Activated T-helper 1 cell treated with anti-CD3 and anti-CD28 coated beads, Interleukin-12 subunit alpha, Interleukin-12 subunit beta, Interleukin-2, Interleukin-4 antibody, amounts not matched to agents 30 ng/mL and 10 ng/mL and 1 ng/mL, durations not matched to agents 14 hours and 24 hours and 36 hours (primary cell): Measurements from ENCODE around the gene NOP9. TPM values are rescaled to one million over a fixed set of nuclear protein-coding genes. Genes with fewer than 3 reads are reported as not detected.
"Not testable (repeated sequence)": the region's sequence is repeated elsewhere in the genome, so short reads cannot be mapped to it uniquely, and the experiment has no call there.

Experiments used
- DNase-seq: peaks from one replicate; pipeline ENCODE4 v3.0.0; 2021; ENCODE audit warnings: low spot score
- H3K27ac Mint-ChIP-seq: one replicate; pipeline ENCODE4 v1.8.0; 2021; ENCODE audit warnings: mild to moderate bottlenecking, mixed read lengths
- H3K27me3 Mint-ChIP-seq: one replicate; pipeline ENCODE4 v1.8.0; 2022; ENCODE audit warnings: mild to moderate bottlenecking, moderate library complexity, mixed read lengths; ENCODE audit not compliant: insufficient read depth
- H3K36me3 Mint-ChIP-seq: one replicate; pipeline ENCODE4 v1.8.0; 2021; ENCODE audit warnings: low read depth, mixed read lengths
- H3K4me1 Mint-ChIP-seq: one replicate; pipeline ENCODE4 v1.8.0; 2021; ENCODE audit warnings: low read depth, mixed read lengths
- H3K4me3 Mint-ChIP-seq: one replicate; pipeline ENCODE4 v1.8.0; 2021; ENCODE audit warnings: mild to moderate bottlenecking, moderate library complexity, mixed read lengths
- H3K9me3 Mint-ChIP-seq: one replicate; pipeline ENCODE4 v1.8.0; 2021; ENCODE audit warnings: mixed read lengths
- intact Hi-C: fragments of 100-400 bp; cut with micrococcal nuclease; formaldehyde crosslinking; loops from one replicate; pipeline ENCODE4 v1.15.1; 2024
- total RNA-seq: library from RNA; stranded (reverse); gene quantifications from 2 replicates; pipeline ENCODE4 v1.2.3, GENCODE V29; 2022

The NOP9 gene
- total RNA-seq, 1 donor from 2014 or later: 49.3 TPM

DNA sequence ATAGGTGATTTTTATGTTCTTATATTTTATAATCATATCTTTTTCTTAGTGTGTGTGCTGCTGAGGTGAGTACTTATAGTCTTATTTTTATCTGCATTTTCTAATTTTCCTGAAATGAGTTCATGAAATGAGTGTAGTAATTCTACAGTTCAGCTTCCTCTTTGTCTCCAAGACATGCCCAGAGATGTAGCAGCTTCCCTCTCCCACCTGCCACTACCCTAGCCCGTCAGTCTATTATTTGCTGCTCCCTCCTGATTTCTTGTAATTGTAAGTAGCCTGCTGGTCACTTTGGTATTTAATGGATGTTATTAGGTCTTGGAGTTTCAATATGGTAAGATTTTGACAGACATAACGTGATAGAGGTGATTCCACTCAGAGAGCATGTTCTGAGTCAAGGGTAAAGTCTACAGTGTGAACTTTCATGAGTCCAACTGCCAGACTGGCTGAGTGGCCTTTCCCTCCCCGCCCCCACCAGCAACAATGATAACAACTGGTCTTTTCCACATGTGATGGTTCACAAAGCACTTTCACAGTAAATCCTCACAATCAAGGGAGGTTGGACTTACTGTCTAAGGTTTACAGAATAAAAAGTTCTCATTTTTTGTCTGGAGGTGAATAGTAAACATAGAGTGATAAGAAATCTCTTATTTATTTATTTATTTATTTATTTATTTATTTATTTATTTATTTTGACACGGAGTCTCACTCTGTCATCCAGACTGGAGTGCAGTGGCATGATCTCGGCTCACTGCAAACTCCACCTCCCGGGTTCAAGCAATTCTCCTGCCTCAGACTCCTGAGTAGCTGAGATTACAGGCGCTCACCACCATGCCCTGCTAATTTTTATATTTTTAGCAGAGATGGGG lies 44.4 kb downstream of the NOP9 start:
- H3K27me3 Mint-ChIP-seq: peaks cover 19% of the 10 kb centered on the region
- no peaks in the 10 kb centered on the region for H3K9me3 Mint-ChIP-seq

DNA sequence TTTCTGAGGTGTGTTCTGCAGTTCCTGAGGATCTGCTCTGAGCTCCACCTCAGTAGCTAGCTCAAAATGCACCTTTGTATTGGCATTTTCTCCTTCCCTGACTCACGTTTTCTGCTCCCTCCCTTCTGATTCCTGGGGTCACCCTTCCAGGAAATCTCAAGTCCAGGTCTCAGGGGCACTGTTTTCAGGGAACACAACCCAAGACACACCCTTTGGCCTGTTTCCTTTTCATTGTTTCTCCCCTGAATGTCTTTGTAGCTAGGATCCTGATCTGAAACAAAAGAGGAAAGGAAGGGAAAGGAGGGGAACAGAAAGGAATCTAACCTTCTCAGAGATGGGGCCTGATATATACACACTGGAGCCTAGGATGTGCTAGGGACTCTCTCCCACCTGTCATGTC lies 47.5 kb downstream of the NOP9 start:
- Mint-ChIP-seq H3K27ac (no peak overlapping the region), H3K27me3 (peaks cover 48% of the 10 kb centered on the region), H3K36me3 (peaks cover 3% of the 10 kb centered on the region), H3K4me3 (no peak overlapping the region), H3K9me3 (no peaks in the 10 kb centered on the region), H3K4me1 (no peaks in the 10 kb centered on the region)
- no peak for DNase-seq
- intact Hi-C loops: no loop called here

More for the DNA sequence above, 44.4 kb downstream of the NOP9 start:
- H3K27ac Mint-ChIP-seq: no peak overlapping the region
- DNase-seq: no peak
- peaks cover 9% of the 10 kb centered on the region for H3K4me1 Mint-ChIP-seq
- H3K4me3 Mint-ChIP-seq: no peak overlapping the region
- H3K36me3 Mint-ChIP-seq: peaks cover 1% of the 10 kb centered on the region
- intact Hi-C loops: no loop called here

GRCh38 chr14:24348186-24348585 lies 48.5 kb downstream of the NOP9 start:
- H3K4me1 Mint-ChIP-seq: no peaks in the 10 kb centered on the region
- H3K36me3 Mint-ChIP-seq: peaks cover 2% of the 10 kb centered on the region
- H3K27me3 Mint-ChIP-seq: peaks cover 45% of the 10 kb centered on the region

DNA sequence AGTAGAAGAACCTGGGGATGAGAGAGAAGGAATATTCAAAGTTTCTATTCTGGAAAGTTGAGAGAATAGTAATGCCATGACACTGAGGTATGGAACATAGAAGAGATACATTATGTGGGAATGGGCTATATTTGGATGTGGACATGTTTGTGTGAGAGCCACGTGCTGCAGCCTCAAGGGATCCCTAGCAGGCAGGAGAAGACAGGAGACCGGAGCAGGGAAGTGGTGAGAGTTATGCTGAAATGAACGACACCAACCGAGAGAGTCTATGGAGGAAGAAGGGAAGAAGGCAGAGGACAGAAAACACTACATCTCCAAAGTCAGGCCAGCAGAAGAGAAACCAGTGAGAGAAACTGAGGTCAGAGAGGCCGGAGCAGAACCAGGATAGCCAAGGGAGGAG lies 50.1 kb downstream of the NOP9 start:
- H3K4me3 Mint-ChIP-seq: no peak overlapping the region
- no peak overlapping the region for H3K27ac Mint-ChIP-seq
- peaks cover 38% of the 10 kb centered on the region for H3K27me3 Mint-ChIP-seq
- H3K4me1 Mint-ChIP-seq: no peaks in the 10 kb centered on the region
- no peak for DNase-seq
- no peaks in the 10 kb centered on the region for H3K9me3 Mint-ChIP-seq
- intact Hi-C loops: no loop called here
- peaks cover 2% of the 10 kb centered on the region for H3K36me3 Mint-ChIP-seq

More at GRCh38 chr14:24348186-24348585, 48.5 kb downstream of the NOP9 start:
- Mint-ChIP-seq H3K27ac (no peak overlapping the region), H3K9me3 (no peaks in the 10 kb centered on the region), H3K4me3 (no peak overlapping the region)
- DNase-seq: no peak
- intact Hi-C loops: no loop called here

GRCh38 chr14:24351517-24351916 lies 51.9 kb downstream of the NOP9 start:
- Mint-ChIP-seq H3K36me3 (peaks cover 2% of the 10 kb centered on the region), H3K4me1 (no peaks in the 10 kb centered on the region)
- intact Hi-C loops: no loop called here

DNA sequence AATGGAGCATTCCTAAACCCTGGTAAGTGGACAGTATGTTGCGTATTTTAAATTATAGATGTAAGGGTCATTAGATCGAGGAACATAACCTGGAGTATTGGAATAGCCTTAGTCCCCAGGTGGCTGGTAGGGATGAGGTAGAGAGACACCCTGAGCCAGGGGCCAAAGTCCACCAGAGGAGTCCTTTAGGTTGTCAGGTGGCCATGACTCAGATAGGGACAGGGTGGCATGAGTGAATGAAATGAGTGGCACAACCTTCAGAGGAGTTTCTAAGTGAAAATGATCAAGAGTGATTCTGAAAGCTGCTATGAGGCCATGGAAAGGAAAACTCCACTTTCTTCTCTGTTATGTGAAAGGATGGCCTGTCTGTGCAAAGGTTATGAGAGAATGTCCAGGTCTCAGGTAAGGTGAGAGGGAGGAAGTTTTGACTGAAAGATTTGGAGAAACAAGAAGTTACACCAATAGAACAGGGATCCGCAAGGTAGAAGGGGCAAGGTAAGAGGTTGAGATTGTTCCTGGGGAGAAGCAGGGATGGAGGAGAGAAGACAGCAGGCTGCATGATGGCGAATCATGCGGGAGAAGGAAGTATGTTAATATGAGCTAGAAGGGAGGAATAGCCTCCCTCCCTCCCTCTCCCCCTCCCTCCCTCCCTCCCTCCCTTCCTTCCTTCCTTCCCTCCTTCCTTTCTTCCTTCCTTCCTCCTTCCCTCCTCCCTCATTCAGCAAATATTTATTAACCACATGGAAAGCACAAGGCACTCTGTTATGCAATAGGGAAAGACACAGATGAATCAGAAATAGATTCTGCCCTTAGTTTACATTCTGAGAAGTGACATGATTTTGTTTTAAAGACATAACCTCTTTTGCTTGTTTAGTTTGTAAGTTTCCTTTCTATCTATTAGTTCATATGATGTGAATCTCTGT lies 54.2 kb downstream of the NOP9 start:
- H3K36me3 Mint-ChIP-seq: peaks cover 2% of the 10 kb centered on the region
- intact Hi-C loops: no loop called here
- H3K4me1 Mint-ChIP-seq: no peaks in the 10 kb centered on the region
- peaks cover 41% of the 10 kb centered on the region for H3K27me3 Mint-ChIP-seq
- no peak for DNase-seq
- no peaks in the 10 kb centered on the region for H3K9me3 Mint-ChIP-seq
- no peak overlapping the region for H3K4me3 Mint-ChIP-seq
- no peak overlapping the region for H3K27ac Mint-ChIP-seq

More at GRCh38 chr14:24351517-24351916, 51.9 kb downstream of the NOP9 start:
- H3K27me3 Mint-ChIP-seq: peaks cover 35% of the 10 kb centered on the region
- H3K27ac Mint-ChIP-seq: no peak overlapping the region
- no peak overlapping the region for H3K4me3 Mint-ChIP-seq
- no peaks in the 10 kb centered on the region for H3K9me3 Mint-ChIP-seq
- no peak for DNase-seq

GRCh38 chr14:24354482-24354825 lies 54.8 kb downstream of the NOP9 start:
- intact Hi-C loops, H3K4me1 Mint-ChIP-seq, H3K9me3 Mint-ChIP-seq, H3K27ac Mint-ChIP-seq, H3K4me3 Mint-ChIP-seq, H3K36me3 Mint-ChIP-seq, DNase-seq: not testable (repeated sequence)
- H3K27me3 Mint-ChIP-seq: peaks cover 34% of the 10 kb centered on the region

DNA sequence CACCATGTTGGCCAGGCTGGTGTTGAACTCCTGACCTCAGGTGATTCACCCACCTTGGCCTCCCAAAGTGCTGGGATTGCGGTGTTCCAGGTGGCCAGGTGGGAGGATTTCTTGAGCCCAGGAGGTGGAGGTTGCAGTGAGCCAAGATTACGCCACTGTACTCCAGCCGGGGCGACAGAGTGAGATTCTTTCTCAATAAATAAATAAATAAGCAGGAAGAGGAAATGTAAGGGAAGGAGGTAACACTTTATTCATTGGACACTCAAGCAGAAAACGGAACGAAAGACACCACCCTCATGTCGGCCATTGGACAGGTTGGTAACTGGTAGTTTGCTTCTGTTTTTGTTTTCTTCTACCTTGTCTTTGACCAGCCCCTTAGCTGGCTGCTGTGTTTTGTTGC lies 55.4 kb downstream of the NOP9 start:
- H3K4me3 Mint-ChIP-seq: no peak overlapping the region
- no peak overlapping the region for H3K27ac Mint-ChIP-seq
- DNase-seq: no peak
- no peaks in the 10 kb centered on the region for H3K36me3 Mint-ChIP-seq
- intact Hi-C loops: no loop called here
- no peaks in the 10 kb centered on the region for H3K4me1 Mint-ChIP-seq
- H3K27me3 Mint-ChIP-seq: peaks cover 31% of the 10 kb centered on the region
- H3K9me3 Mint-ChIP-seq: no peaks in the 10 kb centered on the region

- Mint-ChIP-seq H3K36me3 (no peaks in the 10 kb centered on the region), H3K4me3 (no peak overlapping the region), H3K9me3 (no peaks in the 10 kb centered on the region), H3K27ac (no peak overlapping the region), H3K27me3 (peaks cover 25% of the 10 kb centered on the region), H3K4me1 (no peaks in the 10 kb centered on the region)
- no peak for DNase-seq
- intact Hi-C loops: no loop called here
These were observed 56.6 kb downstream of the NOP9 start for GRCh38 chr14:24356208-24356607.

Other genes with a start within 250 kb of the NOP9 start
- 3.0 and 3.4 TPM in 2 replicates for gene CARMIL3, start 247.8 kb upstream of the NOP9 start, total RNA-seq
- not detected in 2 replicates for gene CPNE6, start 228.3 kb upstream of the NOP9 start, total RNA-seq
- 55.0 and 62.8 TPM in 2 replicates for gene PCK2, start 205.5 kb upstream of the NOP9 start, total RNA-seq
- gene DCAF11, start 185.1 kb upstream of the NOP9 start, total RNA-seq: 69.9 and 71.6 TPM in 2 replicates
- 2.1 and 2.7 TPM in 2 replicates for gene NRL, start 184.9 kb upstream of the NOP9 start, total RNA-seq
- gene FITM1, start 169.2 kb upstream of the NOP9 start, total RNA-seq: 0.26 TPM in 1 of 2 replicates, not detected in the other
- gene PSME1, start 163.7 kb upstream of the NOP9 start, total RNA-seq: 291 and 295 TPM in 2 replicates
- 22.9 and 28.3 TPM in 2 replicates for gene EMC9, start 158.3 kb upstream of the NOP9 start, total RNA-seq
- 575 and 588 TPM in 2 replicates for gene PSME2, start 153.2 kb upstream of the NOP9 start, total RNA-seq
- 115 and 129 TPM in 2 replicates for gene RNF31, start 152.4 kb upstream of the NOP9 start, total RNA-seq
- gene IRF9, start 138.6 kb upstream of the NOP9 start, total RNA-seq: 130 and 152 TPM in 2 replicates
- gene REC8, start 127.8 kb upstream of the NOP9 start, total RNA-seq: 27.8 and 28.9 TPM in 2 replicates
- 106 and 107 TPM in 2 replicates for gene IPO4, start 111.0 kb upstream of the NOP9 start, total RNA-seq
- 34.5 and 35.3 TPM in 2 replicates for gene TM9SF1, start 104.4 kb upstream of the NOP9 start, total RNA-seq
- gene TSSK4, start 94.2 kb upstream of the NOP9 start, total RNA-seq: 0.42 and 0.49 TPM in 2 replicates
- gene CHMP4A, start 86.4 kb upstream of the NOP9 start, total RNA-seq: 86.5 and 95.8 TPM in 2 replicates
- gene MDP1, start 83.8 kb upstream of the NOP9 start, total RNA-seq: 11.6 and 12.9 TPM in 2 replicates
- 177 and 185 TPM in 2 replicates for gene NEDD8, start 67.5 kb upstream of the NOP9 start, total RNA-seq
- 40.8 and 41.4 TPM in 2 replicates for gene GMPR2, start 66.9 kb upstream of the NOP9 start, total RNA-seq
- 90.9 and 95.9 TPM in 2 replicates for gene TINF2, start 57.2 kb upstream of the NOP9 start, total RNA-seq
- 4.1 and 4.8 TPM in 2 replicates for gene TGM1, start 36.7 kb upstream of the NOP9 start, total RNA-seq
- gene RABGGTA, start 28.3 kb upstream of the NOP9 start, total RNA-seq: 52.2 and 54.4 TPM in 2 replicates
- gene DHRS1, start 70 bp upstream of the NOP9 start, total RNA-seq: 7.5 TPM in 2 replicates
- gene CIDEB, start 8.1 kb downstream of the NOP9 start, total RNA-seq: 18.1 and 18.7 TPM in 2 replicates
- gene LTB4R2, start 10.3 kb downstream of the NOP9 start, total RNA-seq: 8.9 and 10.3 TPM in 2 replicates
- gene LTB4R, start 11.7 kb downstream of the NOP9 start, total RNA-seq: 10.1 and 11.1 TPM in 2 replicates
- 0.93 and 1.5 TPM in 2 replicates for gene ADCY4, start 35.2 kb downstream of the NOP9 start, total RNA-seq
- 14.3 and 14.5 TPM in 2 replicates for gene RIPK3, start 40.1 kb downstream of the NOP9 start, total RNA-seq
- not detected in 2 replicates for gene NFATC4, start 68.3 kb downstream of the NOP9 start, total RNA-seq
- 0.02 TPM in 1 of 2 replicates, not detected in the other for gene NYNRIN, start 99.2 kb downstream of the NOP9 start, total RNA-seq
- 5.2 and 5.5 TPM in 2 replicates for gene CBLN3, start 129.8 kb downstream of the NOP9 start, total RNA-seq
- 65.9 and 72.0 TPM in 2 replicates for gene KHNYN, start 130.1 kb downstream of the NOP9 start, total RNA-seq
- 41.5 and 48.0 TPM in 2 replicates for gene SDR39U1, start 142.9 kb downstream of the NOP9 start, total RNA-seq
- not detected in 2 replicates for gene CMA1, start 208.4 kb downstream of the NOP9 start, total RNA-seq